NCI-H146 treated with DMSO at 0.1 percent for 48 hours (cell line): ENCODE data around the gene LIMS1.
"Not testable (repeated sequence)": the region's sequence is repeated elsewhere in the genome, so short reads cannot be mapped to it uniquely, and the experiment has no call there.

Experiments
- DNase-seq: peaks from one replicate; lab custom pipeline; 2025; ENCODE audit not compliant: unreplicated experiment; lab: John Stamatoyannopoulos, UW

Gene LIMS1

GRCh38 chr2:108548208-108549003, 14.1 kb downstream of the LIMS1 start:
- no peak for DNase-seq

DNA sequence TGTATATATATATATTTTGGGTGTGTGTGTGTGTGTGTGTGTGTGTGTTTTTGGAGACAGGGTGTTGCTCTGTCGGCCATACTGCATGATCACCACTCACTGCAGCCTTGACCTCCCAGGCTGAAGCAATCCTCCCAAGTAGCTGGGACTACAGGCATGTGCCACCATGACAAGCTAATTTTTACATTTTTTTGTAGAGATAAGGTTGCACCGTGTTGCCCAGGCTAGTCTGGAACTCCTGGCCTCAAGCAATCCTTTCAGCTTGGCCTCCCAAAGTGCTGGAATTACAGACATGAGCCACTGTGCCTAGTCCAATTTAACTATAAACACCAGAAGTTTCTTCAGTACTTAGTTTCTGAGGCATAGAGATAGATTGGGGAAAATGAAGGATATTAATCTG, 18.3 kb downstream of the LIMS1 start:
- no peak for DNase-seq

GRCh38 chr2:108553209-108553919, 19.1 kb downstream of the LIMS1 start:
- no peak for DNase-seq

DNA sequence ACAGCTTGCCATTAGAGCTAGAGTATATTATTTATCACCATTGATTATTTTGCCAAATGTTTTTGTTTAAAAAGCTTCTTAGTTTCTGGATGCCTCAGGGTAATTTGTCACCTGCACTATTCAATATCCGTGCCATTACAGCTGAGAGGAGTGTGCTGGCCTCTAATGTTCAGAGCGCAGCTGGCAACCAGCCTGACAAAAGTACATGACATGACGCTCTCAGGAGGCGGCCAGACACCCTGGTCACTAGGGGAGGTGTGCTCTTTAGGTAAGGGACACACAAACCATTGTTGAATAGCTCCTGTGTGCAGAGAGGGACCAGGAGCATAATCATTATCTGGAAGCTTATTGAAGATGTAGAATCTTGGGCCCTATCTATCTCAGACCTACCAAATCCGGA, 20.3 kb downstream of the LIMS1 start:
- peak; percentile 76 for DNase-seq

- DNase-seq = no peak
These were observed 21.3 kb downstream of the LIMS1 start for GRCh38 chr2:108555572-108555971.

DNA sequence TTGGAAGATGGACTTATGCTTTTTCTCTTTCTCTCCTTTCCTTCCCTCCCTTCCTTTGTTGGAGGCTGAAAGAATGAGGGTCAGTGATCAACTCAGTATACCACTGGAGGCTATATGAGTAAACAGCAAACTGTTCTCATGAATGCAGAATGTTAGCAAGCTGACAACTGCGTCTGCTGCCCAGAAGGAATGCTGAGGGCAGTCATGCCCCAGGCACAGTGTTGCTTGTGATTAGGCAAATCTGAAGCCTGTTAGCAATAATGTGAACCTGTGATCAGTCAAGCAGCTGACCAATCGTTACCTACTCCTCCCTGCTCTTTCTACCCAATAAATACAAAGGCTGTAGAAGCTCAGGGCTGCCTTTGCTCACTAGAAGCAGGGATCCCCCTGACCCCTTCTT, 22.3 kb downstream of the LIMS1 start:
- DNase-seq = not testable (repeated sequence)

GRCh38 chr2:108560241-108560811, 26.1 kb downstream of the LIMS1 start:
- no peak for DNase-seq

- no peak for DNase-seq
These were observed 26.7 kb downstream of the LIMS1 start for GRCh38 chr2:108560895-108561530.

DNA sequence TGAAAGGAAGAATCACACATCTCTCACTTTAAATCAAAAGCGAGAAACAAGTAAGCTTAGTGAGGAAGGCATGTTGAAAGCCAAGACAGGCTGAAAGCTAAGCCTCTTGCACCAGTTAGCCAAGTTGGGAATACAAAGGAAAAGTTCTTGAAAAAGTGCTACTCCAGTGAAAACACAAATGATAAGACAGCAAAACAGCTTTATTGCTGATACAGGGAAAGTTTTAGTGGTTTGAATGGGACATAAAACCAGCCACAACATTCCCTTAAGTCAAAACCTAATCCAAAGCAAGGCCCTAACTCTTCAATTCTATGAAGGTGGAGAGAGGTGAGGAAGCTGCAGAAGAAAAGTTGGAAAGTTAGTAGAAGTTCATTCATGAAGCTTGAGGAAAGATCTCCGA, 28.0 kb downstream of the LIMS1 start:
- no peak for DNase-seq

- no peak for DNase-seq
These were observed 30.2 kb downstream of the LIMS1 start for GRCh38 chr2:108564510-108564909.

GRCh38 chr2:108565778-108566375, 31.6 kb downstream of the LIMS1 start:
- DNase-seq = no peak

DNA sequence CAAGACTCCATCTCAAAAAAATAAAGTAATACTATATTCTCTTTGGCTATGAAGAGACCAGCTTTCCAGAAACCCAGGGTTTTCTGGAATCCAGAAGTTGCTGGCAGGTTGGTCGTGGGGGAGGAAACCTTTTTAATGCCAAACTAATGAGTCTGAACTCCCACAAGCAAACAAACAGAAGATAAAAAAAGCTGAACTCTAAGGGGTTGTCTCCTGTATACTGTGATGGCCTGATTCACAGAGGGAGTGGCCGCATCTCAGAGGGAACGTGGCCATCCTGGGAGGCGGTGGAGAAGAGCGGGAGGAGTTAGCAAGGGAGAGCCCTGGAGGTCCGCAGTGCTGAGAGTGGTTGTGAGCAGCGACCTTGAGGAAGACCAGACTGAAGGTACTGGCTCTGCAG, 36.1 kb downstream of the LIMS1 start:
- DNase-seq = no peak

DNA sequence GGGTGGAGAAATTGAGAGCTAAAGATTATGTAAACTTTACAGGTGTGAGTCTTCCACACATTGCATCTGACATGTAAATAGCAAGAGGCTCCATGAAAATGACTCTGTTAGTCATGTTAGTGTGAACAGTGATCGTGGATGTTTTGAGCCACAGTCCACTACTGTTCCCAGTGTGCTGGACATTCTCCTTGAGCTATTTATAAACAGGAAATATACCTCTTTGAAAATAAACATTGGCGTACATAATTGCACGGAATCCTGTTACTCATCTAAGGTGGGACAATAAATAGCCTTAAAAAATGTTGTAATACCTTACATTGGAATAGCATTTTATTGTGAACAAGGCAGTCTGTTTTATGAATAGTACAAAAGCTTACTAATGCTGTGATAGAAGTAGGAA, 37.0 kb downstream of the LIMS1 start:
- no peak for DNase-seq

GRCh38 chr2:108573061-108573460, 38.8 kb downstream of the LIMS1 start:
- DNase-seq = no peak

DNA sequence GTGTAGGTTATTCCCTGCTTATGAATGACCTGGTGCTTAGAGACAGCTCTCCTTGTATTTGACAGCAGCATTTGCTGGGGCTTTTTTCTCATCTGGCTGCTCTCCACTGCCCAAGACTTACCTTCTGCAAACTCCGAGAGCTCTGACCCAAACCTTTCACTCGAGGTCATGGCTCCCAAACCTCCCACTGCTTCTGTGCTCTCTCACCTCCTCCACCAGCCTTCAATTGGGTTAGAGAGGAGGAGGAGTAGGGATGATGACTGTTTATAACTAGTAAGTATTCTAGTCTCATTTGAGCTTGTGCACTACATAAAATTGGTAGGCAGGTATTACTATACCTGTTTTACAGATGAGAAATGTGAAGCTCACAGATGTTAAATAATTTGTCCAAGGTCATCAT, 40.1 kb downstream of the LIMS1 start:
- no peak for DNase-seq

DNA sequence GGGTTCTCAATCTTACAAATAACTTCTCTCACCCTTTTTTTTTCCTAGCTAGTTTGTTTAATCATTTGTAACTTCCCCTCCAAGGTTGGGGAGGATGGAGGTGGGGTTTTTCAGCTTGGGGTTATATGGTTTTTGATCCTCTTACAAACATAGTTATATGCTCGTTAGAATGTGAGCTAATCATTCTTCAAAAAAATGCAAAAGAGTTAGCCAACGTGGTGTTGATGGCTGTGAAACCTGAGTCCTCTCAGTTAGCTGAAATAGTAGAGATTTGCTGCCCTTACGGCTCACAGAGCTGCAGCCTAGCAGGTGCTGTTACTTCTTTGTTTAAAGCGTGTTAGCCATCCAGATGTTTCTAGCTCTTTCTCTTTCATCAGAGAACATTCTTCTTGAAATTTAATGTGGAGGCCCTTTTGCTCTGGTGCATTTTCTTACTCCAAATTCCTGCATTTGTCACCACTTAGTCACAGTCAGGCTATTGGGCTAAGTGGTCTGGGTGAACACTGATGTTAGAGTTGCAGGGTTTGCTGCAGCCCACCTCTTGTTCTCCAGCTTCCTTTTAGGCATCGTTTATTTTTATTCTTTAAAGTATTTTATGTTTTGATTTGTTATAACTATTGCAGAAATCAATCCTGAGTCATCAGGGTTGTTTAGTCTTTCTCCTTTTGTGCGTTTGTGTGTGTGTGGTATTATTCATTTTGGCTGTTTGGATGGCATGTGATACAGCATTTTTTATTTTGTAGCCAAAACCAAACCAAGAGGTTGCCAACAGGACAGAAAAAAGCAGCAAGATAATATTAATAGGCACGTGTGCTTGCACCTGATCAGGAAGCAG, 41.1 kb downstream of the LIMS1 start:
- DNase-seq = no peak

DNA sequence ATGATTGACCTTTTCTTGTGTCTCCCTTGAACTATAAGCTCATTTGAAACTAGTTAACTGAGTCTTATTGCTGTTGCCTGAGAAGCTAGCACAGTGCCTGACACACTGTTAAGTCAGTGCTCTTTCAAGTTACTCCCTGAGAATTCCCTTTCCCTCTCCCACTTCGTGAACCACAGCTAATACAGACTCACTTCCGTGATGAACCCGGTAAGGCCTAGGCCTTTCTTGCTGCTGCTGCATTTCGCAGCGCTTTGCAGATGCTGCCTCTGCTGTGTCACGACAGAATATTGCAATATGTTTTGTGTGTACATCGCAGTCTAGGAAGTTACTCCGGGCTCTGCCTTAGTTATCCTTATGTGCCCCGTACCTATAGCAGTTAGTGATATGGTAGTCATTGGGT, 42.8 kb downstream of the LIMS1 start:
- DNase-seq = no peak

DNA sequence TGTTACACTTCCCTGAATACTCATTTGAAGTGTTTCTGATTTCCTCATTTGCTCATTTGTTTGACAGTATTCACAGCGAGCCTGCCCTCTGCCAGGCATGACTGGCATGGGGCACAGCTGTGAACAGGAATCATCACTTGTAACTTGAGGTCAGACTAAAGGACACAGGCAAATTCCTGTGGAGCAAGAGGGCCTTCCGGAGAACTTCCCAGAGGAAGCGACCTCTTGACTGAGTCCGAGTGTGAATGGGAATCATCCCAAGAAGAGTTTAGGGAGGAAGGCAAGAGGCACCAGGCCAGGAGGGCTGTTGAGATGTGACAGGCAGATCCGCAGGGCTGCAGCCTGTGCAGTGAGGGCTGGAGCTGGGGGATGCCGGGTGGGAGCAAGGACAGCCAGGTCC, 45.4 kb downstream of the LIMS1 start:
- no peak for DNase-seq

DNA sequence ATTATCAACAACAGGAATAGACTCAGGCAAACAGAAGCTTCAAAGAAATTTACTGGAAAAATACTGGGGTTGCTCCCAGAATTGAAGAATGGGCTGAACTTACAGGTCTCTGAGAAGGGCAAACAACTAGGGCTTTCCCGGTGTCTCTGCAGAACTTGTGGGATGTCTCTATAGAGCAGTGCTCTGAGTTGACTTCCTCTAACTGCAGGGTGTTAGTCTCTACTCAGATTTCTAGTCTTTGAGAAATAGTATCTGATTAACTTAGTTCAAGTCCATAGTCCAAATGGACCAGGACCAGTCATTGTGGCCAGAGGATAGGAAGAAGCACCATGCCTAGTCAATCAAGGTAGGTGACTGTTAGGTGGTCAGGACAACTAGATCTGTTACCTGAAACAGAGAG, 45.8 kb downstream of the LIMS1 start:
- DNase-seq = no peak

GRCh38 chr2:108583903-108584520, 49.7 kb downstream of the LIMS1 start:
- DNase-seq = peak; percentile 63
